AML-193 (cell line): Measurements from ENCODE around the gene PLTP.
"Not testable (repeated sequence)": the region's sequence is repeated elsewhere in the genome, so short reads cannot be mapped to it uniquely, and the experiment has no call there.

Source experiments
- DNase-seq, 2 experiments: peaks; one replicate each; lab custom pipeline; 2025; lab: John Stamatoyannopoulos, UW

The PLTP gene

GRCh38 chr20:45919542-45920399, 7.8 kb upstream of the PLTP start:
- DNase-seq: no peak

DNA sequence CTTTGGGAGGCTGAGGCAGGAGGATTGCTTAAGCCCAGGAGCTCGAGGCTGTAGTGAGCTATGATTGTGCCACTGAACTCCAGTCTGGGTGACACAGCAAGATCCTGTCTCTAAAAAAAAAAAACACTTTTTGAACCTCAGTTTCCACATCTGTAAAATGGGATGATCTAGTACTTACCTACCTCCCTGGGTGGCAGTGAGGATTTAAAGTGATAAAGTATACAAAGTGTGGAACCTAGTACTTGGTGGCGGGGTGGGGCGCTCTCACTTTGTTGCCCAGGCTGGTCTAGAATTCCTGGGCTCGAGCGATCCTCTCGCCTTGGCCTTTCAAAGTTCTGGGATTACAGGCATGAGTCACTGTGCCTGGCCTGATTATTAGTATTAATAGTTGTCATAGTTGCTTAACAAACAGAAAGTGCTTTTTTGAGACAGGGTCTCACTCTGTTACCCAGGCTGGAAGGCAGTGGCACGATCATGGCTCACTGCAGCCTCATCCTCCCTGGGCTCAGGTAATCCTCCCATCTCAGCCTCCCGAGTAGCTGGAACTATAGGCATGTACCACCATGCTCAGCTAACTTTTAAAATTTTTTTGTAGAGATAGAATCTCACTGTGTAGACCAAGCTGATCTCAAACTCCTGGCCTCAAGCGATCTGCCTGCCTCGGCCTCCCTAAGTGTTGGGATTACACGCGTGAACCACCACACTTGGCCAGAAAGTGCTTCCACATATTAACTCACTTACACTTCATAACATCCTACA, 7.0 kb upstream of the PLTP start:
- no peak for DNase-seq

DNA sequence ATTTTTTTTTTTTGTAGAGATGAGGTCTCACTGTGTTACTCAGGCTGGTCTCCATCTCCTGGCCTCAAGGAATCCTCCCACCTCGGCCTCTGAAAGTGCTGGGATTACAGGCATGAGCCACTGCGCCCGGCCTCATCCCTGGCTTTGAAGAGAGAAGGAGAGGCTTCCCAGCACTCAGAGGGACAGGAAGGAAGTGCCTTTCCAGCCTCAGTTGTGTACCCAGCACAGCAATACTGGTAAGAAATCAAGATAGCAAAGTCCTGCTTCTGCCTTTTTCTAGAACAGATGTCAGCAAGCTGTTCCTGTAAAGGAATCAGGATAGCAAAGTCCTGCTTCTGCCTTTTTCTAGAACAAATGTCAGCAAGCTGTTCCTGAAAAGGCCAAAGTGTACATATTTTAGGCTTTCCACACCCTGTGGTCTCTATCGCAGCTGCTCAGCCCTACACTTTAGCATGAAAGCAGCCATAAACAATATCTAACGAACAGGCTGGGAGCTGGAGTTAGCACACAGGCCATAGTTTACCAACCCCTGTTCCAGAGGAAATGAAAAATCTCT, 6.3 kb upstream of the PLTP start:
- DNase-seq: no peak

GRCh38 chr20:45917790-45918141, 5.8 kb upstream of the PLTP start:
- no peak for DNase-seq

GRCh38 chr20:45913116-45913515, 1.2 kb upstream of the PLTP start:
- no peak for DNase-seq

GRCh38 chr20:45912344-45912682, 358 bp upstream of the PLTP start:
- no peak for DNase-seq

GRCh38 chr20:45910670-45911485, 1.1 kb downstream of the PLTP start:
- peak; percentile 96 for DNase-seq

- no peak for DNase-seq
Measured at GRCh38 chr20:45909817-45910669, 1.9 kb downstream of the PLTP start.

GRCh38 chr20:45909336-45909808, 2.6 kb downstream of the PLTP start:
- no peak for DNase-seq

GRCh38 chr20:45908084-45908483, 3.9 kb downstream of the PLTP start:
- DNase-seq: no peak

GRCh38 chr20:45907219-45907948, 4.6 kb downstream of the PLTP start:
- DNase-seq: no peak

DNA sequence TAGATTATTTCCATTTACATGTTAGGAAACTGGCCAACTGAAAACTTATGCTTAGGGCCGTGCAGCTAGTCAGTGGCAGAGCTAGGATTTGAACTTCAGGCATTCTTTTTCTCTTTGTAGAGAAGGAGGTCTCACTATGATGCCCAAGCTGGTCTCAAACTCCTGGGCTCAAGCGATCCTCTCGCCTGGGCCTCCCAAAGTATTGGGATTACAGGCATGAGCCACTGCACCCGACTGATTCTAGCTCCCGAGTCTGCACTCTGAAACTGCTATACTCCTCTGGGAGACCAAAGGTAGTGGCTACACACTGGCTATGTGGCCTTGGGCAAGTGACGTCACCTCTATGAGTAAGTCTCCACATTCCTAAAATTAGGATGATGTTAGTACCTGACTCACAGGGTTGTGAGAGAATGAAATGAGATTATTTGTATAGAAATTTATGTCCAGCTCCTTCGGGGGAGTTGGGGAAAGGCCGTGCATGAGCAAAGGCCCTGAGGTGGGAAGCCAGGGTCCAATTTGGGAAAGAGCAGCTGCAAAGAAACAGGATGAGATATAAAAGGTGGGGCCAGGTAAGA, 6.4 kb downstream of the PLTP start:
- no peak for DNase-seq

- no peak for DNase-seq
Measured at GRCh38 chr20:45904583-45905504, 7.1 kb downstream of the PLTP start.

- DNase-seq: no peak
Measured at GRCh38 chr20:45902199-45902701, 9.7 kb downstream of the PLTP start.

DNA sequence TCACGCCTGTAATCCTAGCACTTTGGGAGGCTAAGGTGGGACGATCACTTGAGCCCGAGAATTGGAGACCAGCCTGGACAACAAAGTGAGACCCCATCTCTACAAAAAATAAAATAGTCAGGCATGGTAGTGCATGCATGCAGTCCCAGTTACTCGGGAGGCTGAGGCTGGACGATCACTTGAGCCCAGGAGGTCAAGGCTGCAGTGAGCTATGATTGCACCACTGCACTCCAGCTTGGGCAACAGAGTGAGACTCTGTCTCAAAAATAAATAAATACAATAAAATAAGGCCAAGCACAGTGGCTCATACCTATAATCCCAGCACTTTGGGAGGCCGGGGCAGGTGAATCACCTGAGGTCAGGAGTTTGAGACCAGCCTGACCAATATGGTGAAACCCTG, 10.6 kb downstream of the PLTP start:
- DNase-seq: not testable (repeated sequence)

DNA sequence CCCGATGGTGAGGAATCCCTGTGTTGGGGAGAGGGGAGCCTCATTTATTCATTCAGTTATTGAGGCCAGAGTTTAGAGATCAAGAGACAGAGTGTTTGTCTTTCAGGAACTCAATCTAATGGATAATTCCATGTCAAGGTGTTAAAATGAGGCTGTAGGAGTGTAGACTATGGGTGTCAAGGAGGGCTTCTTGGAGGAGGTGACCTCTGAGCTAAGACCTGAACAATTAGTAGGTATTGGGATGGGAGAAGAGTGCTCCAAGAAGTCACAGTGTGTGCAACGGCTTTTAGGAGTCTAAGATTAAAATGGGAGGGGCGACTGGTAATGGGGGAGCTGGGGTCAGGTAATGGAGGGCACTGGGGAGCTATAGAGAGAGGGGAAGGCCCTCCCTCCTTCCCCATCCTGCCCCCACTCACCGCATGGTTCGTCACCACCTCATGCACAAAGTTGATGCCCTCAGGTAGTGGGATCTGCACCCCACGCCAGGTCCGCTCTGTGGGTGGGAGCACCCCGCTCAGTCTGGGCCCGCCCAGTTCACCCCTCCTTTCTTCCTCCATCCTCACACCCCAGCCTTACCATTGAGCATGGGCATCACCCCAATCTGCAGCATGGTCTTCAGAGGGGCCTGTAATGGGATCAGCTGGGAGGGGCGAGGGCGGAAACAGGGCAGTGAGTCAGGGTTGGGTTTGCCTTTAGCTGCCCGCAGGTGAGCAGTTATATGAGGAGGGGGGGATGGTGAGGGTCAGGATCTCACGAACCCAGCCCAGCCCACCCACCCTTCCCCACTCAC, 12.7 kb downstream of the PLTP start:
- DNase-seq: no peak

DNA sequence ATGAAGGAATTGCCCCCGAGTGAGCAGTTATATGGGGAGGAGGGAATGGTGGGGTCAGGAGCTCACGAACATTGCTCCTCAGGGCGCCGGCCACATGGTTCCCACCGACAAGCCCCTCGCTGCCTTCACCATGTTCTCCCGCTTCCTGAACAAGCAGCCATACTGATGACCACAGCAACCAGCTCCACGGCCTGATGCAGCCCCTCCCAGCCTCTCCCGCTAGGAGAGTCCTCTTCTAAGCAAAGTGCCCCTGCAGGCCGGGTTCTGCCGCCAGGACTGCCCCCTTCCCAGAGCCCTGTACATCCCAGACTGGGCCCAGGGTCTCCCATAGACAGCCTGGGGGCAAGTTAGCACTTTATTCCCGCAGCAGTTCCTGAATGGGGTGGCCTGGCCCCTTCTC, 13.7 kb downstream of the PLTP start:
- no peak for DNase-seq

DNA sequence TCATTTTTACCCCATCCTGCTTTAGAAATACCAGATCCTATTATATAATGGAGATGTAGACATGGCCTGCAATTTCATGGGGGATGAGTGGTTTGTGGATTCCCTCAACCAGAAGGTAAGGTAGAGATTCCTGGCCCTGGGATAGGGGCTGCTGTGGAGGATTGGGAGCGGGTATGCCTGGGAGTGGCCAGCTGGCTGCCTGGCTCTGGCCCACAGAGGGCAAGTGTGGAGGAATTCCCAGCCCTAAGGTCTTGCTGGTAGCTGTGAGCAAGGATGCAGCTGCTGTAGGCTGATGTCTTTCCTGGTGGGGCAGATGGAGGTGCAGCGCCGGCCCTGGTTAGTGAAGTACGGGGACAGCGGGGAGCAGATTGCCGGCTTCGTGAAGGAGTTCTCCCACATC, 14.3 kb downstream of the PLTP start:
- DNase-seq: no peak
